Rectal smooth muscle tissue (tissue), 1 donor: Measurements from ENCODE around the gene DKK3.

Experiments used
- H3K27ac ChIP-seq: one replicate; pipeline ENCODE4 v1.7.0; 2013; ENCODE audit warnings: low read depth, low read length, inconsistent platforms
- H3K27me3 ChIP-seq: one replicate; pipeline ENCODE4 v1.7.0; 2013; ENCODE audit warnings: low read length; ENCODE audit not compliant: control insufficient read depth, insufficient read depth
- H3K36me3 ChIP-seq: one replicate; pipeline ENCODE4 v1.7.0; 2013; ENCODE audit warnings: low read length; ENCODE audit not compliant: control insufficient read depth, insufficient read depth
- H3K4me1 ChIP-seq: one replicate; pipeline ENCODE4 v1.7.0; 2013; ENCODE audit warnings: low read length; ENCODE audit not compliant: control insufficient read depth, insufficient read depth
- H3K4me3 ChIP-seq: one replicate; pipeline ENCODE4 v1.7.0; 2013; ENCODE audit warnings: low read length
- H3K9ac ChIP-seq: one replicate; pipeline ENCODE4 v1.7.0; 2013; ENCODE audit warnings: low read length

DKK3 gene

GRCh38 chr11:11948242-11948947, 60.0 kb downstream of the DKK3 start:
- H3K9ac ChIP-seq = no peak overlapping the region
- no peaks in the 10 kb centered on the region for H3K27me3 ChIP-seq
- H3K27ac ChIP-seq = no peak overlapping the region
- H3K36me3 ChIP-seq = no peaks in the 10 kb centered on the region
- H3K4me1 ChIP-seq = peaks cover 3% of the 10 kb centered on the region
- no peak overlapping the region for H3K4me3 ChIP-seq

GRCh38 chr11:11947825-11948224, 60.6 kb downstream of the DKK3 start:
- no peak overlapping the region for H3K27ac ChIP-seq
- no peaks in the 10 kb centered on the region for H3K27me3 ChIP-seq
- H3K9ac ChIP-seq = no peak overlapping the region
- peaks cover 1% of the 10 kb centered on the region for H3K36me3 ChIP-seq
- H3K4me1 ChIP-seq = peaks cover 3% of the 10 kb centered on the region
- no peak overlapping the region for H3K4me3 ChIP-seq

- Histone ChIP-seq H3K4me3 (no peak overlapping the region), H3K36me3 (peaks cover 6% of the 10 kb centered on the region), H3K4me1 (peaks cover 3% of the 10 kb centered on the region), H3K27me3 (no peaks in the 10 kb centered on the region), H3K27ac (no peak overlapping the region), H3K9ac (no peak overlapping the region)
Measured at GRCh38 chr11:11946878-11947277, 61.5 kb downstream of the DKK3 start.

GRCh38 chr11:11946180-11946579, 62.2 kb downstream of the DKK3 start:
- H3K27me3 ChIP-seq = no peaks in the 10 kb centered on the region
- no peak overlapping the region for H3K9ac ChIP-seq
- peaks cover 3% of the 10 kb centered on the region for H3K4me1 ChIP-seq
- no peak overlapping the region for H3K27ac ChIP-seq
- H3K36me3 ChIP-seq = peaks cover 6% of the 10 kb centered on the region
- no peak overlapping the region for H3K4me3 ChIP-seq

GRCh38 chr11:11944444-11944843, 64.0 kb downstream of the DKK3 start:
- Histone ChIP-seq H3K27ac (no peak overlapping the region), H3K4me3 (no peak overlapping the region), H3K4me1 (peaks cover 3% of the 10 kb centered on the region), H3K36me3 (peaks cover 9% of the 10 kb centered on the region), H3K9ac (no peak overlapping the region), H3K27me3 (no peaks in the 10 kb centered on the region)

- no peak overlapping the region for H3K4me3 ChIP-seq
- peaks cover 3% of the 10 kb centered on the region for H3K4me1 ChIP-seq
- H3K27ac ChIP-seq = no peak overlapping the region
- H3K36me3 ChIP-seq = peaks cover 12% of the 10 kb centered on the region
- no peak overlapping the region for H3K9ac ChIP-seq
- H3K27me3 ChIP-seq = no peaks in the 10 kb centered on the region
Measured at GRCh38 chr11:11942668-11943067, 65.8 kb downstream of the DKK3 start.

- no peak overlapping the region for H3K4me3 ChIP-seq
- no peak overlapping the region for H3K9ac ChIP-seq
- H3K27ac ChIP-seq = no peak overlapping the region
- no peaks in the 10 kb centered on the region for H3K27me3 ChIP-seq
- peaks cover 15% of the 10 kb centered on the region for H3K36me3 ChIP-seq
- no peaks in the 10 kb centered on the region for H3K4me1 ChIP-seq
Measured at GRCh38 chr11:11940551-11940950, 67.9 kb downstream of the DKK3 start.

- Histone ChIP-seq H3K4me3 (no peak overlapping the region), H3K9ac (no peak overlapping the region), H3K27ac (no peak overlapping the region), H3K36me3 (peaks cover 15% of the 10 kb centered on the region), H3K4me1 (no peaks in the 10 kb centered on the region), H3K27me3 (no peaks in the 10 kb centered on the region)
Measured at GRCh38 chr11:11937957-11938356, 70.5 kb downstream of the DKK3 start.

GRCh38 chr11:11937433-11937832, 71.0 kb downstream of the DKK3 start:
- Histone ChIP-seq H3K27me3 (no peaks in the 10 kb centered on the region), H3K9ac (no peak overlapping the region), H3K4me1 (no peaks in the 10 kb centered on the region), H3K36me3 (peaks cover 10% of the 10 kb centered on the region), H3K27ac (no peak overlapping the region), H3K4me3 (no peak overlapping the region)

- Histone ChIP-seq H3K36me3 (peaks cover 6% of the 10 kb centered on the region), H3K27ac (no peak overlapping the region), H3K9ac (no peak overlapping the region), H3K27me3 (no peaks in the 10 kb centered on the region), H3K4me3 (no peak overlapping the region), H3K4me1 (no peaks in the 10 kb centered on the region)
Measured at GRCh38 chr11:11935536-11935935, 72.9 kb downstream of the DKK3 start.

- no peaks in the 10 kb centered on the region for H3K27me3 ChIP-seq
- peaks cover 3% of the 10 kb centered on the region for H3K36me3 ChIP-seq
- H3K4me3 ChIP-seq = no peak overlapping the region
- H3K27ac ChIP-seq = no peak overlapping the region
- no peak overlapping the region for H3K9ac ChIP-seq
- H3K4me1 ChIP-seq = no peaks in the 10 kb centered on the region
Measured at GRCh38 chr11:11931461-11932055, 76.9 kb downstream of the DKK3 start.

GRCh38 chr11:11929920-11930319, 78.5 kb downstream of the DKK3 start:
- no peaks in the 10 kb centered on the region for H3K27me3 ChIP-seq
- H3K36me3 ChIP-seq = peaks cover 3% of the 10 kb centered on the region

GRCh38 chr11:11923828-11924227, 84.6 kb downstream of the DKK3 start:
- H3K4me1 ChIP-seq = no peaks in the 10 kb centered on the region
- no peak overlapping the region for H3K27ac ChIP-seq
- H3K27me3 ChIP-seq = no peaks in the 10 kb centered on the region
- H3K9ac ChIP-seq = no peak overlapping the region
- no peaks in the 10 kb centered on the region for H3K36me3 ChIP-seq
- no peak overlapping the region for H3K4me3 ChIP-seq

More at GRCh38 chr11:11929920-11930319, 78.5 kb downstream of the DKK3 start:
- Histone ChIP-seq H3K27ac (no peak overlapping the region), H3K4me3 (no peak overlapping the region), H3K4me1 (no peaks in the 10 kb centered on the region), H3K9ac (no peak overlapping the region)
